HUES64 (cell line): ENCODE data around the gene KCNE1.

Source experiments
- H3K27ac ChIP-seq: 2 replicates; pipeline ENCODE4 v1.7.0; 2013; ENCODE audit warnings: low read depth, low read length, inconsistent platforms
- H3K27me3 ChIP-seq: 2 replicates; pipeline ENCODE4 v1.6.1; 2013; ENCODE audit warnings: mild to moderate bottlenecking, low read length; ENCODE audit not compliant: insufficient read depth
- H3K36me3 ChIP-seq: 2 replicates; pipeline ENCODE4 v1.6.1; 2013; ENCODE audit warnings: mild to moderate bottlenecking, low read length; ENCODE audit not compliant: insufficient read depth
- H3K4me1 ChIP-seq: 2 replicates; pipeline ENCODE4 v1.6.1; 2013; ENCODE audit warnings: mild to moderate bottlenecking, low read length, moderate library complexity; ENCODE audit not compliant: insufficient read depth
- H3K4me3 ChIP-seq: 2 replicates; pipeline ENCODE4 v1.5.1; 2013; ENCODE audit warnings: mild to moderate bottlenecking, low read length, moderate library complexity
- H3K9ac ChIP-seq: 2 replicates; pipeline ENCODE4 v1.6.1; 2013; ENCODE audit warnings: mild to moderate bottlenecking, low read depth, low read length
- H3K9me3 ChIP-seq: 2 replicates; pipeline ENCODE4 v1.6.1; 2013; ENCODE audit warnings: low read depth, low read length; ENCODE audit not compliant: insufficient read depth
- WGBS: fragments of 150-250, 120-280 bp; methylation state at CpG from one replicate; pipeline ENCODE4 v1.1.7; 2013; ENCODE audit warnings: missing lambda C conversion rate; 5-methylcytosine and 5-hydroxymethylcytosine counted together

KCNE1 gene

GRCh38 chr21:34536311-34536710 is 24.3 kb upstream of the KCNE1 start:
- WGBS: 89% methylated on average over 8 of the region's 8 CpGs
- Histone ChIP-seq H3K9me3 (no peaks in the 10 kb centered on the region), H3K36me3 (no peaks in the 10 kb centered on the region), H3K9ac (no peak overlapping the region), H3K4me1 (peaks cover 13% of the 10 kb centered on the region; the same call in 1 of the 2 replicates), H3K27me3 (no peaks in the 10 kb centered on the region), H3K4me3 (no peak overlapping the region), H3K27ac (no peak overlapping the region)

- Histone ChIP-seq H3K4me1 (peaks cover 13% of the 10 kb centered on the region; the same call in 1 of the 2 replicates), H3K9ac (no peak overlapping the region), H3K36me3 (no peaks in the 10 kb centered on the region), H3K4me3 (no peak overlapping the region), H3K27me3 (no peaks in the 10 kb centered on the region), H3K9me3 (no peaks in the 10 kb centered on the region), H3K27ac (no peak overlapping the region)
- WGBS: 94% methylated on average over 3 of the region's 3 CpGs
Observed at GRCh38 chr21:34535886-34536285, 23.9 kb upstream of the KCNE1 start.

GRCh38 chr21:34534522-34534921 is 22.5 kb upstream of the KCNE1 start:
- Histone ChIP-seq H3K4me3 (no peak overlapping the region), H3K27ac (no peak overlapping the region), H3K36me3 (no peaks in the 10 kb centered on the region), H3K9me3 (no peaks in the 10 kb centered on the region), H3K4me1 (peaks cover 13% of the 10 kb centered on the region; the same call in 1 of the 2 replicates), H3K27me3 (no peaks in the 10 kb centered on the region), H3K9ac (no peak overlapping the region)
- WGBS: 78% methylated on average over 4 of the region's 4 CpGs

- Histone ChIP-seq H3K4me3 (no peak overlapping the region), H3K27me3 (no peaks in the 10 kb centered on the region), H3K27ac (no peak overlapping the region), H3K9ac (no peak overlapping the region), H3K36me3 (no peaks in the 10 kb centered on the region), H3K9me3 (no peaks in the 10 kb centered on the region), H3K4me1 (peaks cover 13% of the 10 kb centered on the region; the same call in 1 of the 2 replicates)
- 73% methylated on average over 3 of the region's 3 CpGs for WGBS
Observed at GRCh38 chr21:34533938-34534337, 21.9 kb upstream of the KCNE1 start.

- H3K9ac ChIP-seq: no peak overlapping the region
- WGBS: 93% methylated on average over 6 of the region's 6 CpGs
- no peaks in the 10 kb centered on the region for H3K36me3 ChIP-seq
- H3K27ac ChIP-seq: no peak overlapping the region
- H3K4me1 ChIP-seq: peaks cover 20% of the 10 kb centered on the region
- no peak overlapping the region for H3K4me3 ChIP-seq
- H3K27me3 ChIP-seq: no peaks in the 10 kb centered on the region
- H3K9me3 ChIP-seq: no peaks in the 10 kb centered on the region
Observed at GRCh38 chr21:34531399-34531798, 19.4 kb upstream of the KCNE1 start.

- Histone ChIP-seq H3K27me3 (0 out of 2 replicates have a peak, but pooled peaks cover 2% of the 10 kb centered on the region), H3K9ac (no peak overlapping the region), H3K9me3 (no peaks in the 10 kb centered on the region), H3K36me3 (no peaks in the 10 kb centered on the region), H3K4me3 (no peak overlapping the region), H3K4me1 (peaks cover 26% of the 10 kb centered on the region), H3K27ac (no peak overlapping the region)
Observed at GRCh38 chr21:34530261-34530660, 18.3 kb upstream of the KCNE1 start.

GRCh38 chr21:34528131-34528561 is 16.1 kb upstream of the KCNE1 start:
- H3K4me3 ChIP-seq: no peak overlapping the region
- no peaks in the 10 kb centered on the region for H3K9me3 ChIP-seq
- H3K9ac ChIP-seq: no peak overlapping the region
- H3K27ac ChIP-seq: no peak overlapping the region
- H3K36me3 ChIP-seq: no peaks in the 10 kb centered on the region
- 95% methylated on average over 3 of the region's 3 CpGs for WGBS
- peaks cover 42% of the 10 kb centered on the region for H3K4me1 ChIP-seq
- 0 out of 2 replicates have a peak, but pooled peaks cover 3% of the 10 kb centered on the region for H3K27me3 ChIP-seq

GRCh38 chr21:34526618-34527290 is 14.7 kb upstream of the KCNE1 start:
- Histone ChIP-seq H3K27me3 (0 out of 2 replicates have a peak, but pooled peaks cover 3% of the 10 kb centered on the region), H3K36me3 (no peaks in the 10 kb centered on the region), H3K4me3 (peak overlapping the region; percentile 40; the same call in 1 of the 2 replicates), H3K9me3 (no peaks in the 10 kb centered on the region), H3K4me1 (peaks cover 52% of the 10 kb centered on the region), H3K9ac (peak overlapping the region; percentile 58; the same call in 1 of the 2 replicates), H3K27ac (peak overlapping the region; percentile 78)
- 46% methylated on average over 10 of the region's 10 CpGs for WGBS

GRCh38 chr21:34526241-34526617 is 14.2 kb upstream of the KCNE1 start:
- Histone ChIP-seq H3K36me3 (no peaks in the 10 kb centered on the region), H3K9me3 (no peaks in the 10 kb centered on the region), H3K4me1 (peaks cover 52% of the 10 kb centered on the region), H3K27ac (peak overlapping the region; percentile 78), H3K9ac (peak overlapping the region; percentile 58; the same call in 1 of the 2 replicates), H3K4me3 (peak overlapping the region; percentile 40; the same call in 1 of the 2 replicates), H3K27me3 (0 out of 2 replicates have a peak, but pooled peaks cover 3% of the 10 kb centered on the region)
- 70% methylated on average over 5 of the region's 5 CpGs for WGBS

GRCh38 chr21:34524646-34525601 is 12.9 kb upstream of the KCNE1 start:
- Histone ChIP-seq H3K9ac (peak overlapping the region; percentile 58; the same call in 1 of the 2 replicates), H3K4me3 (peak overlapping the region; percentile 40)

More at GRCh38 chr21:34524646-34525601, 12.9 kb upstream of the KCNE1 start:
- Histone ChIP-seq H3K27me3 (0 out of 2 replicates have a peak, but pooled peaks cover 3% of the 10 kb centered on the region), H3K9me3 (no peaks in the 10 kb centered on the region), H3K27ac (0 out of 2 replicates have a peak overlapping the region, but pooled peaks have one; percentile 20), H3K4me1 (peaks cover 61% of the 10 kb centered on the region), H3K36me3 (no peaks in the 10 kb centered on the region)
- WGBS: 27% methylated on average over 31 of the region's 31 CpGs
